Gastroesophageal sphincter (tissue), 3 donors: ENCODE results near the gene MICAL3.

Source experiments
- EP300 ChIP-seq: sonication (generic); formaldehyde crosslinking; IDR thresholded peaks from one replicate; pipeline ENCODE4 v1.6.1; 2017; ENCODE audit warnings: antibody characterized with exemption, mild to moderate bottlenecking
- POLR2A ChIP-seq, 2 donors: fragments of 450-650 bp; IDR thresholded peaks; one replicate each; pipeline ENCODE4 v1.6.1; 2017; ENCODE audit warnings: antibody characterized with exemption in 2 of 2, mild to moderate bottlenecking in 2 of 2, moderate library complexity in 1 of 2
- POLR2AphosphoS5 ChIP-seq: sonication (generic); formaldehyde crosslinking; IDR thresholded peaks from one replicate; pipeline ENCODE4 v1.6.1; 2017; ENCODE audit warnings: antibody characterized with exemption
- TF ChIP-seq, protein P1 (sequence below), 4 experiments: fragments of 200-600 bp in 2 of 4; fragments of 450-650 bp in 2 of 4; sonication (generic) in 1 of 4; IDR thresholded peaks; one replicate each; pipeline ENCODE4 v1.5.1; 2017 to 2019; ENCODE audit warnings: antibody characterized with exemption in 4 of 4, mild to moderate bottlenecking in 2 of 4, moderate library complexity in 2 of 4

DNA sequence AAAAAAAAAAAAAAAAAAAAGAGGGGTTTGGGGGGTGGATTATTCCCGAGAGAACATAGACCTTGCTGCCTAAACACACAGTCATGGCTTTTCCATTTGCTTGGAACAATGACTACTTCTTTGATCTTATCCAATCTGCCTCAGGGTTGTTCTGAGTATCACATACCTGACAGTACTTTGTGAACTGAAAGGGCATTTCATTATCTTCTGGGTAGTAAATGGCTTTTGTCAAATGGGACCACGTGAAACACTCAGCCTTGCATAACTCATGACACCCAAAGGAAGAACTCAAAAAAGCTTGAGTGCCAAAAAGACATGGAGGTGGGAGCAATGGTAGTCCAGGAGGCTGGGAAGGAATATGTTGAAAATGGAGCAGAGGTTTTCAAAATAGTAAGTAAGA lies 126.9 kb downstream of the MICAL3 start:
- TF ChIP-seq, protein P1, sequence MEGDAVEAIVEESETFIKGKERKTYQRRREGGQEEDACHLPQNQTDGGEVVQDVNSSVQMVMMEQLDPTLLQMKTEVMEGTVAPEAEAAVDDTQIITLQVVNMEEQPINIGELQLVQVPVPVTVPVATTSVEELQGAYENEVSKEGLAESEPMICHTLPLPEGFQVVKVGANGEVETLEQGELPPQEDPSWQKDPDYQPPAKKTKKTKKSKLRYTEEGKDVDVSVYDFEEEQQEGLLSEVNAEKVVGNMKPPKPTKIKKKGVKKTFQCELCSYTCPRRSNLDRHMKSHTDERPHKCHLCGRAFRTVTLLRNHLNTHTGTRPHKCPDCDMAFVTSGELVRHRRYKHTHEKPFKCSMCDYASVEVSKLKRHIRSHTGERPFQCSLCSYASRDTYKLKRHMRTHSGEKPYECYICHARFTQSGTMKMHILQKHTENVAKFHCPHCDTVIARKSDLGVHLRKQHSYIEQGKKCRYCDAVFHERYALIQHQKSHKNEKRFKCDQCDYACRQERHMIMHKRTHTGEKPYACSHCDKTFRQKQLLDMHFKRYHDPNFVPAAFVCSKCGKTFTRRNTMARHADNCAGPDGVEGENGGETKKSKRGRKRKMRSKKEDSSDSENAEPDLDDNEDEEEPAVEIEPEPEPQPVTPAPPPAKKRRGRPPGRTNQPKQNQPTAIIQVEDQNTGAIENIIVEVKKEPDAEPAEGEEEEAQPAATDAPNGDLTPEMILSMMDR (IDR thresholded peaks at IDR 0.05) = no peak
- no peak for TF ChIP-seq EP300
- no peak for TF ChIP-seq POLR2A (IDR thresholded peaks at IDR 0.05)
- no peak for TF ChIP-seq POLR2AphosphoS5
